Measurements from ENCODE around the gene RNU1-3. TPM values are rescaled to one million over a fixed set of nuclear protein-coding genes. Genes with fewer than 3 reads are reported as not detected.
"Not testable (repeated sequence)": the region's sequence is repeated elsewhere in the genome, so short reads cannot be mapped to it uniquely, and the experiment has no call there.

Gene RNU1-3
- polyA plus RNA-seq (2011; rRNA removed): not detected in 2 replicates
- polyA minus RNA-seq (2011; rRNA and poly(A)+ RNA removed): 55,674 and 68,724 TPM in 2 replicates

- POLR2A ChIA-PET; CTCF ChIA-PET; DNase-seq (ENCODE audit: low read depth); H3K4me3 ChIP-seq (ENCODE audit: low read depth, low read length); H3K36me3 ChIP-seq (ENCODE audit: control insufficient read depth, insufficient read depth, low read length); H3K27me3 ChIP-seq (ENCODE audit: control insufficient read depth, insufficient read depth, low read length): not testable (repeated sequence)
Observed at GRCh38 chr1:16666502-16667413, at the start of gene RNU1-3. Gene RNU1-3, minus strand, starts transcription at chr1:16666948.

GRCh38 chr1:16713480-16713879 is 46.7 kb upstream of the RNU1-3 start:
- H3K27me3 ChIP-seq (ENCODE audit: control insufficient read depth, insufficient read depth, low read length); H3K36me3 ChIP-seq (ENCODE audit: control insufficient read depth, insufficient read depth, low read length); H3K4me3 ChIP-seq (ENCODE audit: low read depth, low read length); POLR2A ChIA-PET; DNase-seq (ENCODE audit: low read depth): not testable (repeated sequence)
- CTCF ChIA-PET: interaction anchor here (2.3 to 16.9 kb wide), 2 partner anchors 9 to 15 kb away, joined by 5 to 222 read pairs; no protein-coding TSS in a partner anchor

GRCh38 chr1:16712984-16713383 is 46.2 kb upstream of the RNU1-3 start:
- CTCF ChIA-PET: interaction anchor here (1.0 to 16.9 kb wide), 4 partner anchors 10 to 15 kb away, joined by 3 to 222 read pairs (median 5); no protein-coding TSS in a partner anchor
- H3K27me3 ChIP-seq (ENCODE audit: control insufficient read depth, insufficient read depth, low read length); DNase-seq (ENCODE audit: low read depth); POLR2A ChIA-PET; H3K4me3 ChIP-seq (ENCODE audit: low read depth, low read length); H3K36me3 ChIP-seq (ENCODE audit: control insufficient read depth, insufficient read depth, low read length): not testable (repeated sequence)

GRCh38 chr1:16712582-16712981 is 45.8 kb upstream of the RNU1-3 start:
- H3K4me3 ChIP-seq (ENCODE audit: low read depth, low read length); H3K36me3 ChIP-seq (ENCODE audit: control insufficient read depth, insufficient read depth, low read length); H3K27me3 ChIP-seq (ENCODE audit: control insufficient read depth, insufficient read depth, low read length); POLR2A ChIA-PET; DNase-seq (ENCODE audit: low read depth): not testable (repeated sequence)
- CTCF ChIA-PET: interaction anchor here (1.0 to 16.9 kb wide), 5 partner anchors 10 to 104 kb away, joined by 3 to 222 read pairs (median 5); no protein-coding TSS in a partner anchor

DNA sequence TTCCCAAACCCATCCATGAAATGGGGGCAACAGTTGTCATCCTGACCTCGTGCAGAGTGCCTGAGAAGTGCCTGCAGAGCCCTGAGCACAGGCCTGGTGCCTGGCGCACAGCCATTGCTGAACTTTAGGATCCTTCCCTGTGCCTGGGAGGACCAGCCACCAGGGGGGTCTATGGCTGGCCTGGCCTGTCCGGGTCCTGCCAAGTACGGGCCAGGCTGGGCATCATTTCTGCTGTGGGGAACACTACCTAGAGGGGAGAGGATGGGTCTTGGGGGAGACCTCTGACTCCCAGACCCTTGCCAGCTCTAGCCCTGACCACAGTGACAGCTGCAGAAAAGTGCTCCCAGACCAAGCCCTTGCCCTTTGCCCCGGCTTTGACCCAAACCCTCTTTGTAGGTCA is 45.4 kb upstream of the RNU1-3 start:
- H3K36me3 ChIP-seq (ENCODE audit: control insufficient read depth, insufficient read depth, low read length); H3K4me3 ChIP-seq (ENCODE audit: low read depth, low read length); H3K27me3 ChIP-seq (ENCODE audit: control insufficient read depth, insufficient read depth, low read length); DNase-seq (ENCODE audit: low read depth); POLR2A ChIA-PET: not testable (repeated sequence)
- CTCF ChIA-PET: interaction anchor here (1.0 to 16.9 kb wide), 5 partner anchors 11 to 103 kb away, joined by 3 to 222 read pairs (median 5); no protein-coding TSS in a partner anchor

GRCh38 chr1:16710618-16711017 is 43.9 kb upstream of the RNU1-3 start:
- H3K36me3 ChIP-seq (ENCODE audit: control insufficient read depth, insufficient read depth, low read length); H3K4me3 ChIP-seq (ENCODE audit: low read depth, low read length); POLR2A ChIA-PET; DNase-seq (ENCODE audit: low read depth); H3K27me3 ChIP-seq (ENCODE audit: control insufficient read depth, insufficient read depth, low read length): not testable (repeated sequence)
- CTCF ChIA-PET: interaction anchor here (1.3 to 16.9 kb wide), 5 partner anchors 9 to 110 kb away, joined by 3 to 222 read pairs (median 4); partner anchors contain the start of gene NBPF1

GRCh38 chr1:16709659-16710087 is 42.9 kb upstream of the RNU1-3 start:
- CTCF ChIA-PET: interaction anchor here (0.8 to 16.9 kb wide), 13 partner anchors 10 to 117 kb away, joined by 3 to 222 read pairs (median 4); no protein-coding TSS in a partner anchor
- POLR2A ChIA-PET; DNase-seq (ENCODE audit: low read depth); H3K27me3 ChIP-seq (ENCODE audit: control insufficient read depth, insufficient read depth, low read length); H3K4me3 ChIP-seq (ENCODE audit: low read depth, low read length); H3K36me3 ChIP-seq (ENCODE audit: control insufficient read depth, insufficient read depth, low read length): not testable (repeated sequence)

DNA sequence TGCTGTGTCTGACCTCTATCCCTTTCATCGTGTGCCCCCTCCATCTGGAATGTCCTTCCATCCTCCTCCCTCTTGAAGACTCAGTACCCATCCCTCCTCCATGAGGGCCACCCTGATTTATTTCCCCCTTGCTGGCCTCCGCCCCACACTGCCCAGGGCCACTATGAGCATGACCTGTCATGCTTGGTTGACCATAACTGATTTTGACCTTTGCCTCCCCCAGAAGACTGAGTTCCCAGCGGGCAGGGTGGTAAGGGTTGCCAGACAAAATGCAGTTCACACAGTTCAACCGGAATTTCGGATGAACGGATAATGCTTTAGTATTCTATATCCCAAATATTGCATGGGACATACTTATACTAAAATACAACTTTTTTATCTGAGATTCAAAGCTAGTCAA is 42.0 kb upstream of the RNU1-3 start:
- POLR2A ChIA-PET; H3K4me3 ChIP-seq (ENCODE audit: low read depth, low read length); H3K36me3 ChIP-seq (ENCODE audit: control insufficient read depth, insufficient read depth, low read length); H3K27me3 ChIP-seq (ENCODE audit: control insufficient read depth, insufficient read depth, low read length); DNase-seq (ENCODE audit: low read depth): not testable (repeated sequence)
- CTCF ChIA-PET: interaction anchor here (0.8 to 16.9 kb wide), 13 partner anchors 11 to 180 kb away, joined by 3 to 222 read pairs (median 4); partner anchors contain the start of gene NBPF1

DNA sequence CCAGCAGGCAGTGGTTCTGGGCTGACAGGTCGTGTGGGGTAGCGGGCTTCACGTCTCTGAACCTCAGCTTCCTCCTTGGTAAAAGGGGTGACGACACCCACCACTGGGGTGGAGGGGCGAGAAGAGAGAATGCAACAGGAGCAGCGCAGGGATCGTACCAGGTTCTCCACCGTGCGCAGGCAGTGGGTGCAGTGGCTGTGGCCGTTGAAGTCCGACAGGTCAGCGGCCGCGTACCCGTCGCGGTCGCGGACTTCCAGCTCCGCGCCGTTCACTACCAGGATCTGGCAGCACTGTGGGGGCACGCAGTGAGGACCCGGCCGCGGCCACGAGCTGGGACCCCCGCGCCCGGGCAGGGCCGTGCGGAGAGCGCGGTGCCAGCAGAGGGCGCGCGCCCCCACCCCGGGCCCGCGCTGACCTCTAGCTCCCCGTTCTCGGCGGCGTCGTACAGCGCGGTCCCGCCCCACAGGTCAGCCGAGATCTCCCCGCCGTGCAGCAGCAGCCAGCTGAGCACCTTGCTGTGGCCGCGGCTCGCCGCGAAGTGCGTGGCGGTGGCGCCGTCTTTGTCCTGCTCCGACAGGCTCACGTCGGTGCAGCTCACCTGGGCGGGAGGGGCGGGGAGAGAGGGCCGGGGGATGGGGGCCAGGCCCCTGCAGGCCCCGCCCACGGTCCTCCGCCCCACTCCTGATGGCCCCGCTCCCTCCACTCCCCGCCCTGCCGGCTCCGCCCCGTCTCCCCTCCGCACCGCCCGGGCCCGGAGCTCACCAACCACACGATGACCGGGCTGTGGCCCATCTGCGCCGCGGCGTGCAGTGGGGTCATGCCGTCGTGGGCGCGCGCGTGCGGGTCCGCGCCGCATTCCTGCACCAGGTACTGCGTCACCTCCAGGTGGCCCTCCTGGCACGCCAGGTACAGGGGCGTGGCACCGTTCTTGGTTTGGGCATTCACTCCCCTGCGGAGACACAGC is 40.7 kb upstream of the RNU1-3 start:
- CTCF ChIA-PET: interaction anchor here (0.6 to 16.9 kb wide), 10 partner anchors 9 to 306 kb away, joined by 3 to 222 read pairs (median 4); partner anchors contain the start of gene NBPF1
- POLR2A ChIA-PET; H3K4me3 ChIP-seq (ENCODE audit: low read depth, low read length); DNase-seq (ENCODE audit: low read depth); H3K27me3 ChIP-seq (ENCODE audit: control insufficient read depth, insufficient read depth, low read length); H3K36me3 ChIP-seq (ENCODE audit: control insufficient read depth, insufficient read depth, low read length): not testable (repeated sequence)

- CTCF ChIA-PET: interaction anchor here (1.2 to 16.9 kb wide), 6 partner anchors 8 to 85 kb away, joined by 3 to 222 read pairs (median 27); no protein-coding TSS in a partner anchor
- H3K4me3 ChIP-seq (ENCODE audit: low read depth, low read length); DNase-seq (ENCODE audit: low read depth); POLR2A ChIA-PET; H3K36me3 ChIP-seq (ENCODE audit: control insufficient read depth, insufficient read depth, low read length); H3K27me3 ChIP-seq (ENCODE audit: control insufficient read depth, insufficient read depth, low read length): not testable (repeated sequence)
Observed at GRCh38 chr1:16706302-16706701, 39.6 kb upstream of the RNU1-3 start.

GRCh38 chr1:16704502-16705100 is 37.9 kb upstream of the RNU1-3 start:
- H3K36me3 ChIP-seq (ENCODE audit: control insufficient read depth, insufficient read depth, low read length); H3K4me3 ChIP-seq (ENCODE audit: low read depth, low read length); DNase-seq (ENCODE audit: low read depth); POLR2A ChIA-PET; H3K27me3 ChIP-seq (ENCODE audit: control insufficient read depth, insufficient read depth, low read length): not testable (repeated sequence)
- CTCF ChIA-PET: interaction anchor here (0.6 to 16.9 kb wide), 9 partner anchors 5 to 96 kb away, joined by 3 to 222 read pairs (median 4); no protein-coding TSS in a partner anchor

Measured in BJ (cell line).